ENCODE results near the gene TEKTIP1. TPM values are rescaled to one million over a fixed set of nuclear protein-coding genes. Genes with fewer than 3 reads are reported as not detected.

The TEKTIP1 gene
- total RNA-seq, 1 experiment from 2014 or later, result 2.7 TPM

DNA sequence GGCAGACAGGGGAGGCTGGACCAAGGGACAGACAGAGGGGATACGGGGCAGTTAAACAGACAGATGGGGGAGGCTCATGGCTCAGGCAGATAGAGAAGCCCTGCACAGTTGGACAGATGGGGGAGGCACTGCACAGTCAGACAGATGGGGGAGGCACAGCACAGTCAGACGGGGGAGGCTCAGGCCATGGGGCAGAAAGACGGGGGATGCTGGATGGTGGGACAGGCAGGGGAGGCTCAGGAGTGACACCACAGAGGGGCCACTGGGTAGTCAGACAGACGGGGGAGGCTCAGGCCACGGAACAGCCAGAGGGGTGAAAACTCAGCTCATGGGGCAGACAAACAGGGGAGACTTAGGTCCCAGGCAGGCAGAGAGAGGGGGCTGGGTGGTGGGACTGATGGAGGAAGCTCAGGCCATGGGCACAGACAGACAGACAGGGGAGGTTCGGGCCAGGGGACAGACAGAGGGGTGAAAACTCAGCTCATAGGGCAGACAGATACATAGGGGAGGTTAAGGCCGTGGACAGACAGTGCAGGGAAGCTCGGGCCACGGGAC, 17.5 kb downstream of the TEKTIP1 start:
- TF ChIP-seq, protein P1, sequence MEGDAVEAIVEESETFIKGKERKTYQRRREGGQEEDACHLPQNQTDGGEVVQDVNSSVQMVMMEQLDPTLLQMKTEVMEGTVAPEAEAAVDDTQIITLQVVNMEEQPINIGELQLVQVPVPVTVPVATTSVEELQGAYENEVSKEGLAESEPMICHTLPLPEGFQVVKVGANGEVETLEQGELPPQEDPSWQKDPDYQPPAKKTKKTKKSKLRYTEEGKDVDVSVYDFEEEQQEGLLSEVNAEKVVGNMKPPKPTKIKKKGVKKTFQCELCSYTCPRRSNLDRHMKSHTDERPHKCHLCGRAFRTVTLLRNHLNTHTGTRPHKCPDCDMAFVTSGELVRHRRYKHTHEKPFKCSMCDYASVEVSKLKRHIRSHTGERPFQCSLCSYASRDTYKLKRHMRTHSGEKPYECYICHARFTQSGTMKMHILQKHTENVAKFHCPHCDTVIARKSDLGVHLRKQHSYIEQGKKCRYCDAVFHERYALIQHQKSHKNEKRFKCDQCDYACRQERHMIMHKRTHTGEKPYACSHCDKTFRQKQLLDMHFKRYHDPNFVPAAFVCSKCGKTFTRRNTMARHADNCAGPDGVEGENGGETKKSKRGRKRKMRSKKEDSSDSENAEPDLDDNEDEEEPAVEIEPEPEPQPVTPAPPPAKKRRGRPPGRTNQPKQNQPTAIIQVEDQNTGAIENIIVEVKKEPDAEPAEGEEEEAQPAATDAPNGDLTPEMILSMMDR (IDR thresholded peaks at IDR 0.05; ENCODE audit: unreplicated experiment), result no peak
- intact Hi-C loops (cut with micrococcal nuclease; ENCODE audit: unreplicated experiment), result no loop called here
- H3K9me3 Mint-ChIP-seq (ENCODE audit: low read depth, unreplicated experiment), result no peaks in the 10 kb centered on the region
- CTCF ChIA-PET, result no interaction called here
- no TSS peak for BruUV-seq (replicated peaks)
- H3K4me1 Mint-ChIP-seq (ENCODE audit: low read depth, unreplicated experiment), result peaks cover 10% of the 10 kb centered on the region
- H3K27ac Mint-ChIP-seq (ENCODE audit: unreplicated experiment), result peak overlapping the region; percentile 96
- peak overlapping the region; percentile 96 for H3K4me3 Mint-ChIP-seq (ENCODE audit: low read depth, unreplicated experiment)
- no peaks in the 10 kb centered on the region for H3K27me3 Mint-ChIP-seq (ENCODE audit: unreplicated experiment)
- DNase-seq, result no peak
- H3K36me3 Mint-ChIP-seq (ENCODE audit: insufficient read depth, unreplicated experiment), result peaks cover 24% of the 10 kb centered on the region

DNA sequence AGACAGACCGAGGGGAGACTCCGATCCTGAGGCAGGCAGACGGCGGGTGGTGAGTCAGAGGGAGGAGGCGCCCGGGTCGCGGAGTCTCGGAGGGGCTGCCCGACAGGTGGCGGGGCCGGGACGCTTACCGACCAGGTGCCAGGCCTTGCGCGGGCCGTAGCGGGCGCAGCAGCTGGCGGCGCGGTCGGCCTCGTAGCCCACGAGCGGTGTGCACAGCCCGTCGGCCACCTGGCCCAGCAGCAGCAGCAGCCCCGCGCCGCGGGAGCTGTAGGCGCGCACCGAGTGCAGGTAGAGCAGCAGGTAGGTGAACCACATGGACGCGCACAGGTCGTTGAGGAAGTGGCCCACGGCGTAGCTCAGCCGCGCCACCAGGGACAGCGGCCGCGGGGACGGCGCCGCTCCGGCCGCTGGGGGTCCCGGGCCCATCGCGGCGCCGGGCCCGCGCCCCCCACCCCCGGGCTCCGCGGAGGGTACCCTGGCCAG, 18.0 kb downstream of the TEKTIP1 start:
- CTCF ChIA-PET, result no interaction called here
- peak; percentile 67 for DNase-seq
- H3K4me3 Mint-ChIP-seq (ENCODE audit: low read depth, unreplicated experiment), result peak overlapping the region; percentile 96
- TF ChIP-seq, protein P1 (IDR thresholded peaks at IDR 0.05; ENCODE audit: unreplicated experiment), result no peak
- H3K4me1 Mint-ChIP-seq (ENCODE audit: low read depth, unreplicated experiment), result peaks cover 10% of the 10 kb centered on the region
- peaks cover 24% of the 10 kb centered on the region for H3K36me3 Mint-ChIP-seq (ENCODE audit: insufficient read depth, unreplicated experiment)
- BruUV-seq (replicated peaks), result no TSS peak
- peak overlapping the region; percentile 96 for H3K27ac Mint-ChIP-seq (ENCODE audit: unreplicated experiment)
- intact Hi-C loops (cut with micrococcal nuclease; ENCODE audit: unreplicated experiment), result no loop called here
- H3K9me3 Mint-ChIP-seq (ENCODE audit: low read depth, unreplicated experiment), result no peaks in the 10 kb centered on the region
- no peaks in the 10 kb centered on the region for H3K27me3 Mint-ChIP-seq (ENCODE audit: unreplicated experiment)

DNA sequence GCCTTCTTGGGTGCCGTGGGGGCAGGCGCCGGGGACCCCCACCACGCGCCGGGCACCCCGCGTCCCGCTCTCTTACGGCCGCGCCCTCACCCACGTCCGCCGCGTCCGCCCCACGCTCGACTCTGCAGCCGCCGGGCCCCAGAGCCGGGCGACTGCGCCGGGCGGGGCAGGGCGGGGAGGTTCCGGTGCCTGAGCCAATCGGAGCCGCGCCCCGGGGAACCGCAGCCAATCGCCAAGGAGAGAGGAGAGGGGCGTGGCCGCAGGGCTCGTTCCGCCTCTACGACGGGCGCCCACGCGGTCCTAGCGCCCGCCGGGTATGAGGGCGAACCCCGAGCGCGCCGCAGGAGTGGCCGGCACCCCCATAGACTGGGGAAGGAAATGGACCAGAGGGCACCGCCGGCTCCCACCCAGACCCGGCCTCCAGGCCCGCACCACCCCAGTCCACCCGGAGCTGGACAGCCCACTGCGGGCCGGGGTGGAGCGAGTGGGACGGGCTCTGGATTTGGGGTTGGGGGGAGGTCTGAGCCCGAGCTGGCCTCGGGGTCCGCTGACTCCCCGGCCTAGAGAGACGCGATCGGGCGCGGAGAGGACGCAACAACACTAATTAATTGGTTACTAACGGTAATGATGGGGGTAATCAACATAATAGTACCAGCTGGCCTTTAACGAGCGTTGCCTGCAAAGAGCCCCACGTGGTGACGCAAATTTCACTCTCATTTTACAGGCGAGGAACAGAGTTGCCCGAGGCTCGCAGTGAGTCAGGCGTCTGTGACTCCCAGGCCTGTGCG, 18.7 kb downstream of the TEKTIP1 start, which contains the start of gene MFSD12:
Gene MFSD12 (minus strand): TSS at position 126 of the 788 bp plus-strand sequence. CDS start 183 bp downstream, outside the sequence.
- Mint-ChIP-seq H3K9me3 (ENCODE audit: low read depth, unreplicated experiment) (no peaks in the 10 kb centered on the region), H3K27me3 (ENCODE audit: unreplicated experiment) (no peaks in the 10 kb centered on the region), H3K4me3 (ENCODE audit: low read depth, unreplicated experiment) (peak within 1 kb of the TSS; percentile 96), H3K27ac (ENCODE audit: unreplicated experiment) (peak within 1 kb of the TSS; percentile 96), H3K36me3 (ENCODE audit: insufficient read depth, unreplicated experiment) (peaks cover 24% of the 10 kb centered on the region), H3K4me1 (ENCODE audit: low read depth, unreplicated experiment) (peaks cover 10% of the 10 kb centered on the region)
- DNase-seq, result peak; percentile 92
- CTCF ChIA-PET, result interaction anchor here (0.7 to 1.6 kb wide), 2 partner anchors 12 to 30 kb away, joined by 3 read pairs; no protein-coding TSS in a partner anchor
- BruUV-seq (replicated peaks), result TSS peak; percentile 79
- intact Hi-C loops (cut with micrococcal nuclease; ENCODE audit: unreplicated experiment), result no loop called here
- TF ChIP-seq, protein P1 (IDR thresholded peaks at IDR 0.05; ENCODE audit: unreplicated experiment), result no peak

DNA sequence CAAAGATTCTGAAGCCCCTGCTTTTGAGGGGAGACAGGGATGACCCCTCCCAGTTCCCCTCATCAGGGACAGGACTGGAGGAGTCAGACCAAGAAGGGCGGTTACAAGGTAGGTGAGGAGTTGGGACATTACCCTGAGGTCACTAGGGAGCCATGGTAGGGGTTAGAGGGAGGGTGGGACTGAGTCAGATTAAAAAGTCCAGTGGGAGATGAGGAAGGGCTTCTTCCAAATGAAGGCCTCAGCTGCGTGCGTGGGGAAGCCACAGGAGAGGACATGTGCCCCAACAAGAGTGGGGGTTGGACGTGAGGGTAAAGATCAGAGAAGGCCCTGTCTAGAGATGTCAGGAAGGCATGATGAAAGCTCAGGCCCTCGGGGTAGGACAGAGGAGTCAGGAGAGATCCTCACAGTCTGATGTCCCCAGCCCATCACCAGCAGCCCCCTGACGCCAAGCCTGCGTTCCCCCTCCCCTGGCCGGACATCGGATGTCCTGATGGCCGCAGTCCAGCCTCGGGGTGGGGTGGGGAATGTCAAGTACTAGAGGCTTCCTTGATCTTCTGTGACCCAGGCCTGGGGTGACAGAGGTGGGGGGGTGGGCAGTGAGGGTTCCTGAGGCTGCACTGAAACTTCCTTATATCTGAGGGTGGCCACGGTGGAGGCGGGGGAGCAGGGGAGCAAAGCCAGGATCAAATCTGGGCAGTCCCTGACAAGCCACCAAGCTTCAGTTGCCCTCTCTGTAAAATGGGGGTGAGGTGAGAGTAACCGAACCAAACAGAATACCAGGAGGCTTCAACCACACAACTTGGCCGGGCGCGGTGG, 24.9 kb downstream of the TEKTIP1 start:
- Mint-ChIP-seq H3K36me3 (ENCODE audit: insufficient read depth, unreplicated experiment) (no peaks in the 10 kb centered on the region), H3K27me3 (ENCODE audit: unreplicated experiment) (no peaks in the 10 kb centered on the region), H3K27ac (ENCODE audit: unreplicated experiment) (no peak overlapping the region), H3K4me1 (ENCODE audit: low read depth, unreplicated experiment) (no peaks in the 10 kb centered on the region), H3K4me3 (ENCODE audit: low read depth, unreplicated experiment) (no peak overlapping the region), H3K9me3 (ENCODE audit: low read depth, unreplicated experiment) (no peaks in the 10 kb centered on the region)
- CTCF ChIA-PET, result no interaction called here
- TF ChIP-seq, protein P1 (IDR thresholded peaks at IDR 0.05; ENCODE audit: unreplicated experiment), result no peak
- no TSS peak for BruUV-seq (replicated peaks)
- intact Hi-C loops (cut with micrococcal nuclease; ENCODE audit: unreplicated experiment), result no loop called here
- DNase-seq, result no peak

All from Calu3 (cell line).